ENCODE results near the gene VPS26B.
"Not testable (repeated sequence)": the region's sequence is repeated elsewhere in the genome, so short reads cannot be mapped to it uniquely, and the experiment has no call there.

The VPS26B gene

DNA sequence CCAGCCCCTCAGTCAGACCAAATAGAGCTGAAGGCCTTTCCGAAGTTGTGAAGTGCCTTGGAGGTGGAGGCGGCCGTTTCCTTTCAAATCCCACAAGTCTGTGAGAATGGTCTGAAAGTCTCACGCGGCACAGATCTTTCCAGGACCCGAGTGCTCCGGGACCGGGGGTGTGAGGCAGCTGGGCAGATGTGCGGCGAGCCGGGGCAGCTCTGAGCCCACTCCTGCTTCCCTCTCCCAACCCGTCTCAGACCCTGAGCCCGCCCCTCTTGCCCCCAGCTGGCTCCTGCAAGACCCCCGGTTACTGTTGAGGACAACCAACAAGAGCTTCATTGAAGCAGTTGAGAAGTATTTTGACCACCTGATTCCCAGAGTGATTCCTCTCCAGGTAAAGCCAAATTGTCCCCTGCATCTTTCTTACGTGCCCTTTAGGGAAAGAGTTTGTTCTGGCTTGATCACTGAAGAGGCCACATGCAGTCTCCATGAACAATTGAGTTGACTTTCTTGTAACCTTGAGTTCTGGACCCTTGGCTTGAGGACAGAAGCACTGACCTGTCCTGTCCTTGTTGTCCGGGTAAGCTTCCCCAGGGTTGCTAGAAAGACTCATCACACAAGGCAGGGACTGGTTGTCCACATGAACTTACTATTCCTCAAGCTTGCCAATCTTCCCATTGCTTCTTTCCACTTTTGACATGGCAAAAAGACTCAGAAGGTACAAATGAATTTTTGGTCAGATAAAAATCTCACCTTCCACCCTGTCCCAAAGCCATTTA lies 59.2 kb downstream of the VPS26B start:
- no peak for DNase-seq

- DNase-seq = not testable (repeated sequence)
Observed at GRCh38 chr11:134284349-134284748, 59.9 kb downstream of the VPS26B start.

GRCh38 chr11:134287561-134287960 lies 63.1 kb downstream of the VPS26B start:
- no peak for DNase-seq

DNA sequence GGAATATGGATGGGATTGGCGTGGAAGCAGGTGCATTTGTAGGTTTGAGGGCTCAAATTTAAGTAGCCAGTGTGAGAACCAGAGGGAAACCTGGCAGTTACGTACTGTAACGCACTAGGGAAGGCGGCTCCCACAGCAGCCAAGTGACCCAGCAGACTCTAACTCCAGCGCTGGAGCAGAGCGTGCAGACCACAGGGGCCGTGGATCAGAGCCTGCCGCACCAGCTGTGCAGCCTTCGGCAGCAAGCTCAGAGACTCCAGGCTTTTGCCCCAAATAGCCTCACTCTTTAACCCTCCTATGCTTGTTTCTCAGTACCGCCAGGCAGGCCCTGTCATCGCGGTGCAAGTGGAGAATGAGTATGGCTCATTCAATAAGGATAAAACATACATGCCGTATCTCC lies 64.0 kb downstream of the VPS26B start:
- no peak for DNase-seq

DNA sequence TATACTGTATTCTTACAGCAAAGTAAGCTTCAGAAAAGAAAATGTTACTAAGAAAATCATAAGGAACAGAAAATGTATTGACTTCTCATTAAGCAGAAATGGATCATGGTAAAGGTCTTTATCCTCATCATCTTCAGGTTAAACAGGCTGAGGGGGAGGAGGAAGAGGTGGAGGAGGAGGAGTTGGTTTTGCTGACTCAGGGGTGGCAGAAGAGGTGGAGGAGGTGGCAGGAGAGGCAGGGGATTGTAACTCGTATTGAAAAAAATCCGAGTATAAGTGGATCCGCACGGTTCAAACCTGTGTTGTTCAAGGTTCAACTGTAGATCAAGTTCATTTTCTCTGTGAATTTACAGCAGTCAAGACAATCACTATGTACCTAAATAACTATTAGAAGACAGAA lies 64.7 kb downstream of the VPS26B start:
- no peak for DNase-seq

DNA sequence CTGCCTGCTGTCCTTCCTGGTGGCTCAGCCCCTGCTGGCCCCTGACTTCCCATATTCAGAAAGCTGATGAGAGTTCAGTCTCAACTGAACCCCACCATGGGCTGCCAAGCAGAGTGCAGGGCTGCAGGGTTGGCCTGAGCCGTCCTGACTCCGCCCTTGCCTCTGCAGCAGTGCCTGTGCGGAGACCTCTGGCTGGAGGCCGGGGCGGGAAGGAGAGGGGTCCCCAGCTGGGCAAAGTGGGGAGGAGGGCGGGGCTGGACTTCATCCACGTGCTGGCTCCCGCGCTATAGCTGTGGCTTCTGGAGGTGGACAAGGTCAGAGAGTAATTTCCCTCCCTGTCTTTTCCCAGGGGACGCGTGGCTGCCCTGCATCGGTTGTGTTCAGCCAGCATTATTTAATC lies 65.3 kb downstream of the VPS26B start:
- no peak for DNase-seq

- no peak for DNase-seq
Observed at GRCh38 chr11:134290646-134291045, 66.2 kb downstream of the VPS26B start.

DNA sequence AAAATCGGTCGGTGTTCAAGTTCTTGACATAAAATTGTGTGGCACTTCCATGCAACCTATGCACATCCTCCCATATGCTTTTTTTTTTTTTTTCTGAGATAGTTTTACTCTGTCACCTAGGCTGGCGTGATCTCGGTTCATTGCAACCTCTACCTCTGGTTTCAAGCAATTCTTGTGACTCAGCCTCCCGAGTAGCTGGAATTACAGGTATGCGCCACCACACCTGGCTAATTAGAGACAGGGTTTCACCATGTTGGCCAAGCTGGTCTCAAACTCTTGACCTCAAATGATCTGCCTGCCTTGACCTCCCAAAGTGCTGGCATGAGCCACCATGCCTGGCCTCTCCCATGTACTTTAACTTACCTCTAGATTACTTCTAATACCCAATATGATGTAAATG lies 66.7 kb downstream of the VPS26B start:
- no peak for DNase-seq

DNA sequence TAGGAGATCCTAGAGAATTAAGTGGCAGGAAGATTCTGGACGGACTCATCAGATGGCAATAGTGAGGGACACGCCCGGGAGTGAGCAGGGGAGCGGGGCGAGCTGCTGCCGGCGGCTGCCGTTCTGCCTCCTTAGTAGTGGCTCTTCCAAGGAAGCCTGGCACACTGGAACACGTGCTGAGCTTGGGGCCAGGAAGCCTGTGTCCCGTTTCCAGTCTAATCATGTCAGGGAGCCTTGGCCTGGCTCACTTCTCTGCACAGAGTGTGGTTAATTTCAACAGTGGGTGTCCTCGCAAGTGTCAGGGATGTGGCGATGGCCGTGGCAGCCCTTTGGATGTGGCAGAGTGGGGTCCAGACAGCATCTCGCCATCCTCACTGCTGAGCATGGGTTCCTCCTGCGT lies 68.2 kb downstream of the VPS26B start:
- DNase-seq = no peak

- no peak for DNase-seq
Observed at GRCh38 chr11:134293119-134294113, 68.9 kb downstream of the VPS26B start.

- no peak for DNase-seq
Observed at GRCh38 chr11:134294664-134295063, 70.2 kb downstream of the VPS26B start.
